Ovary (tissue), 9 donors: ENCODE measurements around the gene NT5C3B. TPM values are rescaled to one million over a fixed set of nuclear protein-coding genes. Genes with fewer than 3 reads are reported as not detected.

Experiments used
- DNase-seq, 5 donors: peaks; one replicate each; pipeline ENCODE4 v3.0.0-alpha.2; 2019 to 2020
- H3K27ac ChIP-seq, 2 donors: fragments of 200-600 bp; one replicate each; pipeline versions ENCODE4 v1.5.1 to v1.8.0; 2019 to 2022
- H3K27me3 ChIP-seq: fragments of 200-600 bp; one replicate; pipeline ENCODE4 v1.8.0; 2022
- H3K36me3 ChIP-seq: fragments of 200-600 bp; sonication (generic); one replicate; pipeline ENCODE4 v1.5.1; 2019
- H3K4me1 ChIP-seq: one replicate; pipeline ENCODE4 v1.8.1; 2013; ENCODE audit warnings: mild to moderate bottlenecking, moderate library complexity; ENCODE audit not compliant: insufficient read depth
- H3K4me3 ChIP-seq: fragments of 200-600 bp; sonication (generic); one replicate; pipeline ENCODE4 v1.5.1; 2017
- H3K9me3 ChIP-seq, 2 donors: fragments of 200-600 bp in 1 of 2; sonication (generic) in 1 of 2; one replicate each; pipeline versions ENCODE4 v1.5.1 to v1.8.1; 2013 to 2019; ENCODE audit warnings: mild to moderate bottlenecking in 1 of 2, moderate library complexity in 1 of 2
- EP300 ChIP-seq: sonication (generic); formaldehyde crosslinking; IDR thresholded peaks from one replicate; pipeline ENCODE4 v1.6.1; 2017; ENCODE audit warnings: antibody characterized with exemption
- POLR2A ChIP-seq: fragments of 450-650 bp; IDR thresholded peaks from one replicate; pipeline ENCODE4 v1.6.1; 2017; ENCODE audit warnings: antibody characterized with exemption, mild to moderate bottlenecking, moderate library complexity
- WGBS, 3 donors: extraction: QIAGEN DNeasy Blood & Tissue Kit in 1 of 3; methylation state at CpG; one replicate each; pipeline versions ENCODE4 v1.1.5 to v1.1.7; 2013 to 2017; 5-methylcytosine and 5-hydroxymethylcytosine counted together
- intact Hi-C, 4 donors: fragments of 100-400 bp; cut with DNase I; formaldehyde crosslinking; loops; one replicate each; pipeline versions ENCODE4 v1.11.0 to v1.15.1; 2022 to 2023
- polyA plus RNA-seq, 2 donors: library from polyadenylated mRNA; stranded (reverse); fragments of 200-250 nt in 1 of 2; fragments of 350-450 nt in 1 of 2; fragmentation: Illumina TruSeq in 1 of 2; extraction: RNeasy Lipid Tissue Mini Kit (QIAGEN cat#74804) in 1 of 2; gene quantifications; one replicate each; pipeline ENCODE4 v1.2.3, GENCODE V29; 2013 to 2014
- total RNA-seq, 7 donors: library from RNA; depleted of rRNA in 2 of 7; stranded (reverse); fragments of >200 nt in 2 of 7; fragmentation: NEBNext Ultra II Directional in 3 of 7; extraction: Animal tissue kit (Norgen Biotek cat#: 25700) in 3 of 7; gene quantifications; one replicate each; pipeline versions ENCODE4 v1.1.0 to v1.2.4, GENCODE V29; 2016 to 2023
- TF ChIP-seq, protein P1 (sequence below), 3 donors: fragments of 450-650 bp in 2 of 3; fragments of 200-600 bp in 1 of 3; IDR thresholded peaks; one replicate each; pipeline versions ENCODE4 v1.5.1 to v1.8.0; 2016 to 2022; ENCODE audit warnings: antibody characterized with exemption in 3 of 3, mild to moderate bottlenecking in 1 of 3
- donor health status: DM: no; HTN: no; CAD: no; lungs with moderate emphysema.
- donor health status: DM: no; HTN: no; CAD: no.
- donor health status: Bipolar disorder and iron deficiency.
- donor health status: DM: yes; HTN: yes; CAD: no.
- donor health status: DM: no; HTN: no; CAD: no.
- donor health status: DM: yes; HTN: yes; CAD: no.

NT5C3B gene
- total and polyA plus RNA-seq, 9 donors: 34.5 to 106 (median 49.1) TPM

- no peak overlapping the region for H3K4me3 ChIP-seq
- TF ChIP-seq, protein P1, sequence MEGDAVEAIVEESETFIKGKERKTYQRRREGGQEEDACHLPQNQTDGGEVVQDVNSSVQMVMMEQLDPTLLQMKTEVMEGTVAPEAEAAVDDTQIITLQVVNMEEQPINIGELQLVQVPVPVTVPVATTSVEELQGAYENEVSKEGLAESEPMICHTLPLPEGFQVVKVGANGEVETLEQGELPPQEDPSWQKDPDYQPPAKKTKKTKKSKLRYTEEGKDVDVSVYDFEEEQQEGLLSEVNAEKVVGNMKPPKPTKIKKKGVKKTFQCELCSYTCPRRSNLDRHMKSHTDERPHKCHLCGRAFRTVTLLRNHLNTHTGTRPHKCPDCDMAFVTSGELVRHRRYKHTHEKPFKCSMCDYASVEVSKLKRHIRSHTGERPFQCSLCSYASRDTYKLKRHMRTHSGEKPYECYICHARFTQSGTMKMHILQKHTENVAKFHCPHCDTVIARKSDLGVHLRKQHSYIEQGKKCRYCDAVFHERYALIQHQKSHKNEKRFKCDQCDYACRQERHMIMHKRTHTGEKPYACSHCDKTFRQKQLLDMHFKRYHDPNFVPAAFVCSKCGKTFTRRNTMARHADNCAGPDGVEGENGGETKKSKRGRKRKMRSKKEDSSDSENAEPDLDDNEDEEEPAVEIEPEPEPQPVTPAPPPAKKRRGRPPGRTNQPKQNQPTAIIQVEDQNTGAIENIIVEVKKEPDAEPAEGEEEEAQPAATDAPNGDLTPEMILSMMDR (IDR thresholded peaks at IDR 0.05): no peak
- no peak for TF ChIP-seq EP300
- no peak for TF ChIP-seq POLR2A
- intact Hi-C loops: no loop called here
- DNase-seq: no peak
- H3K4me1 ChIP-seq: no peaks in the 10 kb centered on the region
- no peaks in the 10 kb centered on the region for H3K27me3 ChIP-seq
- no peaks in the 10 kb centered on the region for H3K36me3 ChIP-seq
- 81 to 84% (median 82%) methylated on average over 14 of the region's 14 CpGs for WGBS, 3 donors
- H3K27ac ChIP-seq: no peak overlapping the region
- H3K9me3 ChIP-seq: no peaks in the 10 kb centered on the region
Measured at GRCh38 chr17:41821776-41822175, 14.3 kb downstream of the NT5C3B start.

GRCh38 chr17:41818024-41818423 lies 18.0 kb downstream of the NT5C3B start:
- TF ChIP-seq, protein P1 (IDR thresholded peaks at IDR 0.05): no peak
- no peak for TF ChIP-seq EP300
- no peak for TF ChIP-seq POLR2A
- H3K27me3 ChIP-seq: no peaks in the 10 kb centered on the region

DNA sequence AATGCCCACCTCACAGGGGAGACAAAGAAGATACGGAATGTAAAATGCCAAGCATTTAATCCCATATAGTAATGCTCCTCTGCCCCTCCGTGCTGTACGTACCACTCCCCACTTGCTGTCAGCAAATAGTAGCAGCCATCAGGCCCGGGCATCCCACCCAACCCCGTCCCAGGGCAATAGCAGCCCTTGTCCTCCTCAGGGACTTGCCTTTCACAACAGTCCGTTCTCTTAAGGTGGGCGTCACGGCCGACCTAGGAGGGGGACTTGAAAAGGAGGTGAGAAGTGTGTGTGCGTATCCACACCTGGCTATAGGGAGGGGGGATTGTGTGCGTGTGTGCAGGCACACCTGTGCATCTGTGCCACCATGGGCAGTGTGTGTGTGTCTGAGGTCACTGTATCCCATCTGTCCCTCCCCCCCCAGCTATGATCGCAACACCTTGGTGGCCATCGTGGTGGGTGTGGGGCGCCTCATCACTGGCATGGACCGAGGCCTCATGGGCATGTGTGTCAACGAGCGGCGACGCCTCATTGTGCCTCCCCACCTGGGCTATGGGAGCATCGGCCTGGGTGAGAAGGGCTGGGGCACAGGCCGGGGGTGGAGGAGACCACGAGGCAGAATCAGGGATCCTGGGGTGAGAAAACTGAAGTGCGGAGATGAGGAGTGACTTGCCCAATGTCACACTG lies 19.3 kb downstream of the NT5C3B start:
- DNase-seq: no peak
- 90 to 94% (median 92%) methylated on average over 23 of the region's 23 CpGs for WGBS, 3 donors
- no peak overlapping the region for H3K27ac ChIP-seq
- TF ChIP-seq POLR2A: no peak
- TF ChIP-seq EP300: no peak
- H3K4me1 ChIP-seq: no peaks in the 10 kb centered on the region
- H3K36me3 ChIP-seq: no peaks in the 10 kb centered on the region
- no peaks in the 10 kb centered on the region for H3K27me3 ChIP-seq
- H3K9me3 ChIP-seq: no peaks in the 10 kb centered on the region
- H3K4me3 ChIP-seq: no peak overlapping the region
- intact Hi-C loops: no loop called here

More at GRCh38 chr17:41818024-41818423, 18.0 kb downstream of the NT5C3B start:
- intact Hi-C loops: no loop called here
- Histone ChIP-seq H3K4me3 (no peak overlapping the region), H3K36me3 (no peaks in the 10 kb centered on the region), H3K27ac (no peak overlapping the region), H3K4me1 (no peaks in the 10 kb centered on the region), H3K9me3 (no peaks in the 10 kb centered on the region)
- DNase-seq: no peak
- whole genome bisulfite sequencing, 3 donors: 94 to 95% (median 95%) methylated on average over 20 of the region's 20 CpGs

DNA sequence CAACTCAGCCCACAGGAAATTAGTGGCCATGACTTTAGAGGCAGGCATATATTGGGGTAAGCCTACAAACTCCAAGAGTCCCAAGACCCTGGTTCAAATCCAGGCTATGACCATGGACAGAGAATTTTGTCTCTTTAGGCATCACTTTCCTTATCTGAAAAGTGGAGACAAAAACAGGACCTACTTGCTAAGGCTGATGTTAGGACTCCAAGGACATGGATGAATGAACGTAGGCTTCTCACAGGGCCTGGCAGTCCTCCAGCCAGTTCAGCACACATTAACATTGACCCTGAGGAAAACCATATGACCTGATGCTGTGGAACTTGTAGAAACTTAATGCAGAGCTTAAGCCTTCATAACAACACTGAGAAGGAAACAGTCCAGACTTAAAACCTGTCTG lies 21.8 kb downstream of the NT5C3B start:
- intact Hi-C loops: no loop called here
- Histone ChIP-seq H3K36me3 (no peaks in the 10 kb centered on the region), H3K9me3 (no peaks in the 10 kb centered on the region), H3K27ac (no peak overlapping the region), H3K4me1 (peaks cover 8% of the 10 kb centered on the region), H3K4me3 (no peak overlapping the region), H3K27me3 (no peaks in the 10 kb centered on the region)
- TF ChIP-seq, protein P1 (IDR thresholded peaks at IDR 0.05): no peak
- TF ChIP-seq EP300: no peak
- no peak for TF ChIP-seq POLR2A
- WGBS, 3 donors: 13 to 24% (median 18%) methylated on average over 1 of the region's 1 CpG
- no peak for DNase-seq

DNA sequence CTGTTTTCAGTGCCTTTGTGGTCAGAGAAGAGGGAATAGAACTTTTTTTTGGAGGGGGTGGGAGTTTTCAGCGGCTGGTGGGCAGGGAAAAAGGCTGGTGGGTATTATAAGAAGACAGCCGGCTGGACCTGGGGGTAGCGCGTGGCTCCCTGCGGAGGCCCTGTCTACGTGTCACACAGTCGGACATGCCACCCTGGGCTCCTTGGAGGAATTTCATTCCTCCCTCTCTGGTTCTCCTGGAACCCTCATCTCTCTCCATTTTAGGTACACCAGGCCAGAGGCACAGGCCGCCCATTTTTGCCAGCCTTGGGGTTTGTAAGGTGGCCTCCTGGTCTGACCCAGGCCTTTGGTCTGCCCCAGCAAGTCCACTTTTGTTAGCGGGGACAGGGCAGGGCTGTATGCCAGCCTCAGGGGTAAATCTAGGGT lies 22.3 kb downstream of the NT5C3B start:
- Histone ChIP-seq H3K9me3 (no peaks in the 10 kb centered on the region), H3K27me3 (no peaks in the 10 kb centered on the region), H3K4me1 (peaks cover 8% of the 10 kb centered on the region), H3K27ac (peak overlapping the region; percentile 37 to 46), H3K4me3 (peak overlapping the region; percentile 86), H3K36me3 (no peaks in the 10 kb centered on the region)
- WGBS, 3 donors: 36 to 48% (median 45%) methylated on average over 9 of the region's 9 CpGs
- intact Hi-C loops: no loop called here
- TF ChIP-seq EP300 (no peak), POLR2A (no peak)
- TF ChIP-seq, protein P1 (IDR thresholded peaks at IDR 0.05): no peak
- no peak for DNase-seq
